Measurements from ENCODE around the gene CMSS1. TPM values are rescaled to one million over a fixed set of nuclear protein-coding genes. Genes with fewer than 3 reads are reported as not detected.

CMSS1 gene
- polyA plus RNA-seq, 1 of the 3 experiments (the other 2 are of a cell fraction), result 9.1 TPM

DNA sequence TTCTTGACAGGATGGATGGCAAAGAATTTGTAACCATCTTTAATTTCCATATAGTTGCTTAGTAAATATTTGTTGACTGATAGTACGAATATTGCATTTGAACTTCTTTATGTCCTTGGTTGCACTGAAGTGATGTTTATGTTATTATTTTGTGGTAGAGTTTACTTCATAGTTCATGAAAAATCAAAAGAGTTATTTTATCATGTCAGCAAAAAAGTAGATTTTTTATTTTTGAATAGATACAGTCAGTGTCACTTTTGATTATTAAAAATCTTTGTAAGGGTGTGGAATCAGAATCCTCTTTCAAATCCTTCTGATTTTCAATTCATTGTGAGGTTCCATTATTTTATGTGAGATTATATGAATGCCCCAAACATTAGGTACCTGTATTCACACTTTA, 261.7 kb downstream of the CMSS1 start:
- CTCF ChIA-PET, result interaction anchor here (1.2 to 2.8 kb wide), 2 partner anchors 10 to 175 kb away, joined by 4 to 10 read pairs (median 6); no protein-coding TSS in a partner anchor

GRCh38 chr3:100080573-100080972, 262.9 kb downstream of the CMSS1 start:
- Histone ChIP-seq H2AFZ (ENCODE audit: low read depth) (no peak overlapping the region), H3K36me3 (replicated peaks in 1 of 2; ENCODE audit: control insufficient read depth in 1 of 2, insufficient read depth in 2 of 2, low read length in 1 of 2) (no peaks in the 10 kb centered on the region), H3K27ac (ENCODE audit: low read depth in 2 of 2, low read length in 1 of 2) (no peak overlapping the region), H3K9ac (no peak overlapping the region), H3K4me1 (ENCODE audit: control insufficient read depth in 1 of 2, insufficient read depth in 2 of 2, low read depth in 1 of 2, low read length in 1 of 2) (no peaks in the 10 kb centered on the region), H3K27me3 (ENCODE audit: insufficient read depth) (no peaks in the 10 kb centered on the region), H3K9me2 (no peaks in the 10 kb centered on the region), H3K9me3 (no peaks in the 10 kb centered on the region), H3K4me3 (ENCODE audit: low read depth in 2 of 2, low read length in 1 of 2) (no peak overlapping the region), H4K20me1 (ENCODE audit: insufficient read depth) (no peaks in the 10 kb centered on the region), H3K4me2 (no peak overlapping the region), H3K79me2 (ENCODE audit: insufficient read depth) (no peaks in the 10 kb centered on the region), H3F3A (replicated peaks; ENCODE audit: insufficient read depth) (peaks cover under 1% of the 10 kb centered on the region)
- ChIA-PET CTCF (interaction anchor here (1.2 to 1.5 kb wide), 2 partner anchors 12 to 173 kb away, joined by 4 to 6 read pairs; no protein-coding TSS in a partner anchor), POLR2A (no interaction called here)
- WGBS (ENCODE audit: low lambda C conversion rate), result 75% methylated on average over 2 of the region's 2 CpGs
- TF ChIP-seq, protein P1, sequence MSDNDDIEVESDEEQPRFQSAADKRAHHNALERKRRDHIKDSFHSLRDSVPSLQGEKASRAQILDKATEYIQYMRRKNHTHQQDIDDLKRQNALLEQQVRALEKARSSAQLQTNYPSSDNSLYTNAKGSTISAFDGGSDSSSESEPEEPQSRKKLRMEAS (IDR thresholded peaks at IDR 0.05; ENCODE audit: low read depth), result no peak
- TF ChIP-seq GATA2 (CRISPR knock-in tag; IDR thresholded peaks at IDR 0.05), result no peak
- no peak for TF ChIP-seq RFX5 (IDR thresholded peaks at IDR 0.05; ENCODE audit: low read length)
- TF ChIP-seq, protein P2, sequence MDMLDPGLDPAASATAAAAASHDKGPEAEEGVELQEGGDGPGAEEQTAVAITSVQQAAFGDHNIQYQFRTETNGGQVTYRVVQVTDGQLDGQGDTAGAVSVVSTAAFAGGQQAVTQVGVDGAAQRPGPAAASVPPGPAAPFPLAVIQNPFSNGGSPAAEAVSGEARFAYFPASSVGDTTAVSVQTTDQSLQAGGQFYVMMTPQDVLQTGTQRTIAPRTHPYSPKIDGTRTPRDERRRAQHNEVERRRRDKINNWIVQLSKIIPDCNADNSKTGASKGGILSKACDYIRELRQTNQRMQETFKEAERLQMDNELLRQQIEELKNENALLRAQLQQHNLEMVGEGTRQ (IDR thresholded peaks at IDR 0.05; ENCODE audit: borderline replicate concordance, low read depth, low read length), result no peak
- no peak for TF ChIP-seq TEAD4 (IDR thresholded peaks at IDR 0.05; ENCODE audit: borderline replicate concordance, insufficient read depth)
- no peak for TF ChIP-seq ELF1 (IDR thresholded peaks at IDR 0.05)
- no peak for TF ChIP-seq CHD2 (IDR thresholded peaks at IDR 0.05; ENCODE audit: low read length, partially characterized antibody)
- TF ChIP-seq NRF1 (IDR thresholded peaks at IDR 0.05; ENCODE audit: low read depth, low read length), result no peak
- no peak for TF ChIP-seq IRF3 (IDR thresholded peaks at IDR 0.05; ENCODE audit: low read depth, low read length)
- TF ChIP-seq, protein P3, sequence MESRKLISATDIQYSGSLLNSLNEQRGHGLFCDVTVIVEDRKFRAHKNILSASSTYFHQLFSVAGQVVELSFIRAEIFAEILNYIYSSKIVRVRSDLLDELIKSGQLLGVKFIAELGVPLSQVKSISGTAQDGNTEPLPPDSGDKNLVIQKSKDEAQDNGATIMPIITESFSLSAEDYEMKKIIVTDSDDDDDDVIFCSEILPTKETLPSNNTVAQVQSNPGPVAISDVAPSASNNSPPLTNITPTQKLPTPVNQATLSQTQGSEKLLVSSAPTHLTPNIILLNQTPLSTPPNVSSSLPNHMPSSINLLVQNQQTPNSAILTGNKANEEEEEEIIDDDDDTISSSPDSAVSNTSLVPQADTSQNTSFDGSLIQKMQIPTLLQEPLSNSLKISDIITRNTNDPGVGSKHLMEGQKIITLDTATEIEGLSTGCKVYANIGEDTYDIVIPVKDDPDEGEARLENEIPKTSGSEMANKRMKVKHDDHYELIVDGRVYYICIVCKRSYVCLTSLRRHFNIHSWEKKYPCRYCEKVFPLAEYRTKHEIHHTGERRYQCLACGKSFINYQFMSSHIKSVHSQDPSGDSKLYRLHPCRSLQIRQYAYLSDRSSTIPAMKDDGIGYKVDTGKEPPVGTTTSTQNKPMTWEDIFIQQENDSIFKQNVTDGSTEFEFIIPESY (IDR thresholded peaks at IDR 0.05; ENCODE audit: borderline replicate concordance, low read depth), result no peak
- TF ChIP-seq FOXJ3 (CRISPR knock-in tag; IDR thresholded peaks at IDR 0.05), result no peak
- no peak for TF ChIP-seq GABPA (IDR thresholded peaks at IDR 0.05; ENCODE audit: low read depth)
- no peak for DNase-seq

More for the DNA sequence above, 261.7 kb downstream of the CMSS1 start:
- POLR2A ChIA-PET, result no interaction called here
- Histone ChIP-seq H3K4me2 (no peak overlapping the region), H3K9me2 (no peaks in the 10 kb centered on the region), H2AFZ (ENCODE audit: low read depth) (no peak overlapping the region), H3F3A (replicated peaks; ENCODE audit: insufficient read depth) (no peaks in the 10 kb centered on the region), H3K4me1 (ENCODE audit: control insufficient read depth in 1 of 2, insufficient read depth in 2 of 2, low read depth in 1 of 2, low read length in 1 of 2) (no peaks in the 10 kb centered on the region), H4K20me1 (ENCODE audit: insufficient read depth) (no peaks in the 10 kb centered on the region), H3K27me3 (ENCODE audit: insufficient read depth) (no peaks in the 10 kb centered on the region), H3K79me2 (ENCODE audit: insufficient read depth) (no peaks in the 10 kb centered on the region), H3K4me3 (ENCODE audit: low read depth in 2 of 2, low read length in 1 of 2) (no peak overlapping the region), H3K36me3 (replicated peaks in 1 of 2; ENCODE audit: control insufficient read depth in 1 of 2, insufficient read depth in 2 of 2, low read length in 1 of 2) (no peaks in the 10 kb centered on the region), H3K27ac (ENCODE audit: low read depth in 2 of 2, low read length in 1 of 2) (no peak overlapping the region), H3K9ac (no peak overlapping the region), H3K9me3 (no peaks in the 10 kb centered on the region)
- 91% methylated on average over 1 of the region's 1 CpG for WGBS (ENCODE audit: low lambda C conversion rate)
- no peak for DNase-seq
- TF ChIP-seq GABPA (IDR thresholded peaks at IDR 0.05; ENCODE audit: low read depth) (no peak), MXI1 (IDR thresholded peaks at IDR 0.05; ENCODE audit: low read depth, low read length) (no peak), RFX5 (IDR thresholded peaks at IDR 0.05; ENCODE audit: low read length) (no peak), POLR2AphosphoS5 (IDR thresholded peaks at IDR 0.05; ENCODE audit: low read depth, low read length) (no peak), RCOR1 (IDR thresholded peaks at IDR 0.05; ENCODE audit: low read length) (no peak), IRF3 (IDR thresholded peaks at IDR 0.05; ENCODE audit: low read depth, low read length) (no peak), GATA2 (CRISPR knock-in tag; IDR thresholded peaks at IDR 0.05) (no peak), YY1 (IDR thresholded peaks at IDR 0.05; ENCODE audit: low read depth) (no peak), ELF1 (IDR thresholded peaks at IDR 0.05) (no peak)
- TF ChIP-seq, protein P3 (IDR thresholded peaks at IDR 0.05; ENCODE audit: borderline replicate concordance, low read depth), result no peak

Measured in SK-N-SH (cell line).